OCI-LY7 (cell line): ENCODE data around the gene PHACTR2. TPM values are rescaled to one million over a fixed set of nuclear protein-coding genes. Genes with fewer than 3 reads are reported as not detected.

ENCODE experiments used
- BruUV-seq: library from RNA; stranded (reverse); fragments of 400-500 nt; replicated peaks from 2 replicates; lab custom pipeline; 2021; lab: Mats Ljungman, UMichigan
- CTCF ChIA-PET: fragments of 300-600 bp; sonication (Branson Sonifier 250); formaldehyde crosslinking; loops from one replicate; lab custom pipeline; 2022; ENCODE audit warnings: antibody characterized with exemption; ENCODE audit not compliant: unreplicated experiment; lab: Charles Lee
- POLR2A ChIA-PET: fragments of 300-600 bp; sonication (Branson Sonifier 250); formaldehyde crosslinking; loops from one replicate; lab custom pipeline; 2022; ENCODE audit warnings: antibody characterized with exemption; lab: Charles Lee
- DNase-seq: peaks from one replicate; pipeline ENCODE4 v3.0.0-alpha.2; 2015; ENCODE audit warnings: low spot score
- H2AFZ ChIP-seq: fragments of 200-600 bp; sonication (generic), shearing (Covaris generic); 2 replicates; pipeline ENCODE4 v1.6.1; 2014; ENCODE audit warnings: mild to moderate bottlenecking, antibody characterized with exemption, low read length, moderate library complexity
- H3K27ac ChIP-seq: fragments of 200-600 bp; sonication (generic); 2 replicates; pipeline ENCODE4 v1.5.1; 2014; ENCODE audit warnings: mixed run types, low read depth, mild to moderate bottlenecking, moderate library complexity, low read length, inconsistent platforms; ENCODE audit not compliant: poor library complexity, severe bottlenecking
- H3K36me3 ChIP-seq: fragments of 200-600 bp; sonication (generic); 2 replicates; pipeline ENCODE4 v1.6.1; 2014; ENCODE audit warnings: mild to moderate bottlenecking, antibody characterized with exemption, low read length, moderate library complexity, mixed read lengths; ENCODE audit not compliant: insufficient read depth
- H3K4me1 ChIP-seq: fragments of 200-600 bp; sonication (generic); 2 replicates; pipeline ENCODE4 v1.5.1; 2014; ENCODE audit warnings: mild to moderate bottlenecking, low read length; ENCODE audit not compliant: insufficient read depth, poor library complexity, severe bottlenecking
- H3K4me2 ChIP-seq: fragments of 200-600 bp; sonication (generic); 2 replicates; pipeline ENCODE4 v1.6.1; 2014; ENCODE audit warnings: mild to moderate bottlenecking, low read length
- H3K4me3 ChIP-seq: fragments of 200-600 bp; sonication (generic); 2 replicates; pipeline ENCODE4 v1.5.1; 2014; ENCODE audit warnings: mild to moderate bottlenecking, low read depth, low read length; ENCODE audit not compliant: poor library complexity, severe bottlenecking
- H3K79me2 ChIP-seq: fragments of 200-600 bp; sonication (generic); 2 replicates; pipeline ENCODE4 v1.6.1; 2016; ENCODE audit warnings: low read depth, mild to moderate bottlenecking, low read length, moderate library complexity, mixed read lengths; ENCODE audit not compliant: insufficient read depth
- H3K9me2 ChIP-seq: fragments of 200-600 bp; sonication (generic); 2 replicates; pipeline ENCODE4 v1.6.1; 2016; ENCODE audit warnings: mild to moderate bottlenecking, low read length, mixed read lengths; ENCODE audit not compliant: insufficient read depth
- H3K9me3 ChIP-seq: fragments of 200-600 bp; sonication (generic); 2 replicates; pipeline ENCODE4 v1.6.1; 2014; ENCODE audit warnings: mild to moderate bottlenecking, mixed run types, low read length, mixed read lengths
- H4K20me1 ChIP-seq: fragments of 200-600 bp; sonication (generic); 2 replicates; pipeline ENCODE4 v1.6.1; 2014; ENCODE audit warnings: mild to moderate bottlenecking, antibody characterized with exemption, low read length, moderate library complexity, mixed read lengths; ENCODE audit not compliant: insufficient read depth
- EZH2phosphoT487 ChIP-seq: fragments of 200-600 bp; sonication (generic); IDR thresholded peaks from 2 replicates; pipeline ENCODE4 v1.6.1; 2018; ENCODE audit warnings: low read depth, borderline replicate concordance, mild to moderate bottlenecking, mixed run types, antibody characterized with exemption, low read length, moderate library complexity, mixed read lengths
- intact Hi-C: fragments of 100-400 bp; cut with micrococcal nuclease; formaldehyde crosslinking; loops from one replicate; pipeline ENCODE4 v1.10.0; 2022; ENCODE audit not compliant: unreplicated experiment
- total RNA-seq, 2 experiments: library from RNA; depleted of rRNA in 1 of 2; stranded (reverse); fragments of >200 nt in 1 of 2; shearing (Covaris generic) in 1 of 2; gene quantifications; 2 replicates each; pipeline ENCODE4 v1.2.3, GENCODE V29; 2014 to 2022
- TF ChIP-seq, protein P1 (sequence below): fragments of 200-600 bp; sonication (generic); conservative IDR thresholded peaks from 2 replicates; pipeline ENCODE4 v1.5.1; 2014; ENCODE audit warnings: mild to moderate bottlenecking, antibody characterized with exemption, low read length, moderate library complexity, mixed read lengths

The PHACTR2 gene
- total RNA-seq, 2 experiments from 2014 or later, result 0.06 to 5.4 TPM

- POLR2A ChIA-PET, result no interaction called here
- intact Hi-C loops, result no loop called here
- no peak overlapping the region for H3K4me2 ChIP-seq
- CTCF ChIA-PET, result no interaction called here
- DNase-seq, result no peak
- no peaks in the 10 kb centered on the region for H3K79me2 ChIP-seq
- no peak overlapping the region for H2AFZ ChIP-seq
- no peaks in the 10 kb centered on the region for H3K9me3 ChIP-seq
- H3K9me2 ChIP-seq, result no peaks in the 10 kb centered on the region
- TF ChIP-seq, protein P1, sequence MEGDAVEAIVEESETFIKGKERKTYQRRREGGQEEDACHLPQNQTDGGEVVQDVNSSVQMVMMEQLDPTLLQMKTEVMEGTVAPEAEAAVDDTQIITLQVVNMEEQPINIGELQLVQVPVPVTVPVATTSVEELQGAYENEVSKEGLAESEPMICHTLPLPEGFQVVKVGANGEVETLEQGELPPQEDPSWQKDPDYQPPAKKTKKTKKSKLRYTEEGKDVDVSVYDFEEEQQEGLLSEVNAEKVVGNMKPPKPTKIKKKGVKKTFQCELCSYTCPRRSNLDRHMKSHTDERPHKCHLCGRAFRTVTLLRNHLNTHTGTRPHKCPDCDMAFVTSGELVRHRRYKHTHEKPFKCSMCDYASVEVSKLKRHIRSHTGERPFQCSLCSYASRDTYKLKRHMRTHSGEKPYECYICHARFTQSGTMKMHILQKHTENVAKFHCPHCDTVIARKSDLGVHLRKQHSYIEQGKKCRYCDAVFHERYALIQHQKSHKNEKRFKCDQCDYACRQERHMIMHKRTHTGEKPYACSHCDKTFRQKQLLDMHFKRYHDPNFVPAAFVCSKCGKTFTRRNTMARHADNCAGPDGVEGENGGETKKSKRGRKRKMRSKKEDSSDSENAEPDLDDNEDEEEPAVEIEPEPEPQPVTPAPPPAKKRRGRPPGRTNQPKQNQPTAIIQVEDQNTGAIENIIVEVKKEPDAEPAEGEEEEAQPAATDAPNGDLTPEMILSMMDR, result no peak
- TF ChIP-seq EZH2phosphoT487, result no peak
- H3K27ac ChIP-seq, result no peak overlapping the region
- H4K20me1 ChIP-seq, result no peaks in the 10 kb centered on the region
- H3K4me3 ChIP-seq, result no peak overlapping the region
- BruUV-seq, result no TSS peak
- no peaks in the 10 kb centered on the region for H3K4me1 ChIP-seq
- H3K36me3 ChIP-seq, result no peaks in the 10 kb centered on the region
These were observed 10.9 kb downstream of the PHACTR2 start for GRCh38 chr6:143688681-143689080.

GRCh38 chr6:143689852-143690251, 12.1 kb downstream of the PHACTR2 start:
- Histone ChIP-seq H4K20me1 (no peaks in the 10 kb centered on the region), H3K4me2 (no peak overlapping the region), H3K27ac (no peak overlapping the region), H3K36me3 (no peaks in the 10 kb centered on the region), H3K79me2 (no peaks in the 10 kb centered on the region), H3K9me2 (no peaks in the 10 kb centered on the region), H3K4me3 (no peak overlapping the region), H2AFZ (no peak overlapping the region), H3K4me1 (no peaks in the 10 kb centered on the region), H3K9me3 (no peaks in the 10 kb centered on the region)
- BruUV-seq, result no TSS peak
- CTCF ChIA-PET, result no interaction called here
- no peak for DNase-seq
- POLR2A ChIA-PET, result interaction anchor here (0.6 to 0.7 kb wide), 3 partner anchors 31 to 1205 kb away, joined by 3 read pairs; no protein-coding TSS in a partner anchor
- intact Hi-C loops, result no loop called here
- TF ChIP-seq EZH2phosphoT487, result no peak
- TF ChIP-seq, protein P1, result no peak

- POLR2A ChIA-PET, result interaction anchor here (1.0 kb wide), 1 partner anchor 19 kb away, joined by 3 read pairs; no protein-coding TSS in a partner anchor
- CTCF ChIA-PET, result no interaction called here
- H3K4me2 ChIP-seq, result no peak overlapping the region
These were observed 13.4 kb downstream of the PHACTR2 start for GRCh38 chr6:143691155-143691554.

More at GRCh38 chr6:143691155-143691554, 13.4 kb downstream of the PHACTR2 start:
- intact Hi-C loops, result no loop called here
- Histone ChIP-seq H3K9me2 (no peaks in the 10 kb centered on the region), H3K4me3 (no peak overlapping the region), H3K9me3 (no peaks in the 10 kb centered on the region), H3K4me1 (no peaks in the 10 kb centered on the region), H3K27ac (no peak overlapping the region), H4K20me1 (no peaks in the 10 kb centered on the region), H2AFZ (no peak overlapping the region), H3K36me3 (no peaks in the 10 kb centered on the region), H3K79me2 (no peaks in the 10 kb centered on the region)
- TF ChIP-seq EZH2phosphoT487, result no peak
- no TSS peak for BruUV-seq
- no peak for DNase-seq
